Suppressor macrophage treated with lipopolysaccharide for 4 hours (primary cell): ENCODE measurements around the gene NCL.

Source experiments
- DNase-seq: peaks from one replicate; pipeline ENCODE4 v3.0.0-alpha.2; 2020

Gene NCL

DNA sequence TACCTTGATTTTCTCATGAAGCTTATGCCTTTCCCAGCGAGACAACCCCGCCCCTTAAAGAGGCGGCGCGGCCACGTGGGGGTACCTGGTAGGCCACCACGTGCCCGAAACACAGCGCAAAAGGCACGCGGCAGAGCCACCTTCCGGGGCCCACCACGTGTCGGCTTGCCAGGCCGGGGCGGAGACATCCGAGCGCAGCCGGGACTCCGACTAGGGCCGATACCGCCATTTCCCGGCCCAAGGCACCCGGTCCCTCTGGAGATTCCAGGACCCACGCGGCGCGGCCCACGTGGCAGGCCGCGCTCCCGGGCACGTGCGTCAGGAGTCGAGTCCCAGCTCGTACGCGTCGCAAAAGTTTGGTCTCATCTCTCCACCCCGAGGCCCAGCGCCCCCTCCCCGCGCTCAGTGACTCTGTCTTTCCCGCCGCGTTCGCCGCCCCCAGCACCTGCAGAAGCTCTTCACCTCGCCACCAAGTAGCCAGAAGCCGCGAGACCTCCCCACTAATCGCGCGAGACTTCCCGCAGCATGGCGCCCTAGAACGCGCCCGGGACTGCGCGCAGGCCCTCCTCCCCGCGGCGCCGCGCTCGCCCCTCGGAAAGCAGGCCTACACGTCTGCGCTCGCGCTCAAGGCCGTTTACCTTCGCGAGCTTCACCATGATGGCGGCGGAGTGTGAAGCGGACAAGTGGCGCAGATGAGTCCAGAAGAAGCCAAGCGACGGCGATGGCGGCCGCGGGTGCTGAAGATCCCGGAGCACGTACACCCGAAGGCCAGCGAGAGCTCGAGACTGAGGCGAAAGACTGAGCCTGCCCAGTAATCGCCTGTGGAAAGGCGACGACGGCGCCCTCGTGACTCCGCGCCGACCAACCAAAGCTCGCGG lies at the start of gene NCL:
TSS of gene NCL (minus strand) at position 787 of the 878 bp plus-strand sequence. CDS start at position 656, 131 bp downstream.
- DNase-seq = peak; percentile 82

- DNase-seq = no peak
These were observed 49.5 kb upstream of the NCL start for GRCh38 chr2:231513746-231514224.

DNA sequence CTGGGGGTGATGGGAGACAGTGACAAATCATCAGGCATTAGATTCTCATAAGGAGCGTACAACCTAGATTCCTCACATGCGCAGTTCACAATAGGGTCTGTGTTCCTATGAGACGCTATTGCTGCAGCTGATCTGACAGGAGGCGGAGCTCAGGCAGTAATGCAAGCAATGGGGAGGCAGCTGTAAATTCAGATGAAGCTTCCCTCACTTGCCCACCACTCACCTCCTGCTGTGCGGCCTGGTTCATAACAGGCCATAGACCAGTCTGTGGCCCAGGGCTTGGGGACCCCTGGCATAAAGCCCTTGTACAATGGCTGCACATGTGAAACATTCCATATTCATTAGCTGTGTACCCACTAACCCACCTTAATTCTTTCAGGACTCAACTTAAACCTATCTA lies 47.9 kb upstream of the NCL start:
- no peak for DNase-seq

- DNase-seq = no peak
These were observed 39.5 kb upstream of the NCL start for GRCh38 chr2:231503766-231504165.

DNA sequence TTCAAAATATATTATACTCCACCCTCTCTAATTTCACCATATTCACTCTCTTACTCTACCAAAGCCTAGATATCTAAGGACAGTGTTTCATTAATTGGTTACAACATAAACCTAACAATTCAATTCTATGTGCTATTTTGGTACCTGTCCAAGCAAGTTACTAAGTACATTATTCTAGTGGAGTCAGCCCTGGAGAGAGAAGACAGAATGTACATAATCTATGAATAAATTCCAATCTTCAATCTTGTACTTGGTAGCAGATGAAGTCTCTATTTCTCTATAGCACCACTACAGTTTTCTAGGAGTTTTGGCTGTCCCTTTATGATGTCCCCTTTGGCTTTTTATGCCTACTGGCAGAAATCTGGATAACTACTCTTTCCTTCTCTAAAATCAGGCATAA lies 38.3 kb upstream of the NCL start:
- DNase-seq = no peak

- no peak for DNase-seq
These were observed 33.4 kb upstream of the NCL start for GRCh38 chr2:231497651-231498050.

GRCh38 chr2:231494669-231495068 lies 30.4 kb upstream of the NCL start:
- no peak for DNase-seq

- DNase-seq = no peak
These were observed 26.5 kb upstream of the NCL start for GRCh38 chr2:231490801-231491200.

DNA sequence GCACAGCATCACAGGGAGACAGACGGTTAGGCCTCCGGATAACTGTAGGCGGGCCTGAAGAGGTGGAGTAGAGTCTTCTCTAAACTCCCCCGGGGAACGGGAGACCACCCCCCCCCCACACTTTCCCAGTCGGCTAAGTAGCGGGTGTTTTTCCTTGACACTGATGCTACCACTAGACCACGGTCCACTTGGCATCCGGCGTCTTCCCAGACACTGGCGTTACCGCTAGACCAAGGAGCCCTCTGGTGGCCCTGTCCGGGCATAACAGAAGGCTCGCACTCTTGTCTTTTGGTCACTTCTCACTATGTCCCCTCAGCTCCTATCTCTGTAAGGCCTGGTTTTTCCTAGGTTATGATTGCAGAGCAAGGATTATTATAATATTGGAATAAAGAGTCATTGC lies 25.7 kb upstream of the NCL start:
- DNase-seq = no peak

- no peak for DNase-seq
These were observed 24.0 kb upstream of the NCL start for GRCh38 chr2:231488331-231488730.

- DNase-seq = no peak
These were observed 22.7 kb upstream of the NCL start for GRCh38 chr2:231486851-231487596.

- peak; percentile 37 for DNase-seq
These were observed 19.4 kb upstream of the NCL start for GRCh38 chr2:231483398-231484329.

- peak; percentile 78 for DNase-seq
These were observed 18.6 kb upstream of the NCL start for GRCh38 chr2:231482806-231483391.

DNA sequence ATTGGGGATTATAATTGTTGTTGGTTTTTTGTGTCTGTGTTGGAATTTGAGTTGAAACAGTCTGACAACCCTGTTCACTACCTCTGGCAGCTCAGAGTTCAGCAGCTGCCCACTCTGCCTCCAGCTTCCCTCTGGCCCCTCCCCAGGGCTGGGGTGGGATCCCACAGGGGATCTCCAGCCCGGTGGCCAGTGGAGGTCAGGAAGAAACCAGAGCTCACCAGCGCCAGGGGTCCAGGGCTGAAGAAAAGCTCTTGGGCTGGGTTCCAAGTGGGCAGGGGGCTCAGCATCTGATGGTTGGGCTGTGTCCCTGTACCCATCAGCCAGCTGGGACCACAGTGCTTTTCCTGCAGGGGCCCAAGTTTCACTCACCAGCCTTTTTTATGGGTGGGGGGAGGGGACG lies 16.5 kb upstream of the NCL start:
- no peak for DNase-seq

DNA sequence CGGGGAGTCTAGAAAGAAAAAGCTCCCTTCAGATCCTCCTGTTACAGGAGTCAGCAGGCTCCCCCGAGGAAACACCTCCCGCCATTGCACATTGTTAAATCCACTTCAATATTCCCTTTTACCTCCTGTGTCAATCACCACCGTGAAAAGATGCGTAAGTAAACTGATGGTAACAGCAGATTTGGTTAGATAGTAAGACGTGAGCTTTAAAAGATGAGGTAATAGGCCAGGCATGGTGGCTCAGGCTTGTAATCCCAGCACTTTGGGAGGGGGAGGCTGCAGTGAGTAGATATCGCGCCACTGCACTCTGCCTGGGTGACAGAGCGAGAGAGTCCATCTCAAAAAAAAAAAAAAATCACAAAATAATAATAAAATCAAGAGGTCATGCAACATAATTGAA lies 15.2 kb upstream of the NCL start:
- no peak for DNase-seq

DNA sequence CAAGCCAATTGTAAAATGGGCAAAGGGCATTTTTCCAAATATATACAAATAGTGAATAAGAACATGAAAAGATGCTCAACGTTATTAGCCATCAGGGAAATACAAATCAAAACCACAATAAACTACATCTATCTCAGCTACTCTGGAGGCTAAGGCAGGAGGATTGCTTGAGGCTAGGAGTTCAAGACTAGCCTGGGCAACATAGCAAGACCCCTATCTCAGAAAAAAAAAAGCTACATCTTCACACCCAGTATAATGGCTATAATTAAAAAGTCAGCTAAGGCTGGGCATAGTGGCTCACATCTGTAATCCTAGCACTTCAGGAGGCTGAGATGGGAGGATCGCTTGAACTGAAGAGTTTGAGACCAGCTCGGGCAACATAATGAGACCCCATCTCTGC lies 12.6 kb upstream of the NCL start:
- no peak for DNase-seq

DNA sequence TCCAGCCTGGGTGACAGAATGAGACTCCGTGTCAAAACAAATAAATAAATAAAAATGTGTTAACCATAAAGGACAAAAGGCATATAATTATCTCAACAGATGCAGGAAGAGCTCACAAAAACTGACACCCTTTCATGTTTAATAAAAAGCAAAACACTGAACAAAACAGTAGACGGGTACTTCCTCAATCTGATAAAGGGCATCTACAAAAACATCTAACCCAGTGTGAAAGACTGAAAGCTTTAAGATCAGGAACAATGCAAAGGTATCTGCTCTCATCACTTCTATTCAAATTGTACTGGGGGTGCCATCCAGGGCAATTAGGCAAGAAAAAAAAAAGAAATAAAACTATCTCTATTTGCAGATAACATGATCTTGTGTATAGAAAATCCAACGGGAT lies 11.7 kb upstream of the NCL start:
- no peak for DNase-seq

DNA sequence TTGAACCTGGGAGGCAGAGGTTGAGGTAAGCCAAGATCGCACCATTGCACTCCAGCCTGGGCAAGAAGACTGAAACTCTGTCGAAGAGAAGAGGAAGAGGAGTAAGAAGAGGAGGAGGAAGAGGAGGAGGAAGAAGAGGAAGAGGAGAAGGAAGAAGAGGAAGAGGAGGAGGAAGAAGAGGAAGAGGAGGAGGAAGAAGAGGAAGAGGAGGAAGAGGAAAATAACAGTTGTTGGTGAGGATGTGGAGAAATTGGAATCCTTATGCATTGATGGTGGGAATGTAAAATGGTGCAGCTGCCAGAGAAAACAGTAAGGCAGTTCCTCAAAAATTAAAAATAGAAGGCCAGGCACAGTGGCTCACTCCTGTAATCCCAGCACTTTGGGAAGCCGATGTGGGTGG lies 8.5 kb upstream of the NCL start:
- DNase-seq = no peak

DNA sequence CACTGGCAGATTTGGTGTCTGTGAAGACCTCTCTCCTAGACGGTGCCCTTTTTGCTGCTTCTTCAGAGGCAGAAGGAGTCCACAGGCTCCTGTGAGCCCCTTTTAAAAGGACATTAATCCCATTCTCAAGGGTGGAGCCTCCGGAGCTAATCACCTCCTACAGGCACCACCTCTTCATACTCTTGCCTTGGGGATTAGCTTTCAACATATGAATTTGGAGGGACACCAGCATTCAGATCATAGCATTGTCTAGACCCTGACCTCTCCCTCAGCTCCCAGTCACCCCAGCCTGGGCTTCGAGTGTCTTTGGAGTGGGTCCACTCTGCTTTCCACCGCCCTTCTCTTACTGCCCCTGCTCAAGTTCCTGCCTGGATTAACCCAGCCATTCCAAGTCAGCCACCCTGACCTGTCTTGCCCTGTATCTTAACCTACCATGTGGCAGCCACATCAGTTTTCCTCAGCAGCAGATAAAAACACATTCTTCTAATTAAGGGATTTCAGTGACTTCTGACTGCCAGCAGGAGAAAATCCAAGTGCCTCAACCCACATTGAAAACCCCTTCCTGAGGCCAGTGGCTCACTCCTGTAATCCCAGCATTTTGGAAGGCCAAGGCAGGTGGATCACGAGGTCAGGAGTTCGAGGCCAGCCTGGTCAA lies 6.1 kb upstream of the NCL start:
- no peak for DNase-seq

DNA sequence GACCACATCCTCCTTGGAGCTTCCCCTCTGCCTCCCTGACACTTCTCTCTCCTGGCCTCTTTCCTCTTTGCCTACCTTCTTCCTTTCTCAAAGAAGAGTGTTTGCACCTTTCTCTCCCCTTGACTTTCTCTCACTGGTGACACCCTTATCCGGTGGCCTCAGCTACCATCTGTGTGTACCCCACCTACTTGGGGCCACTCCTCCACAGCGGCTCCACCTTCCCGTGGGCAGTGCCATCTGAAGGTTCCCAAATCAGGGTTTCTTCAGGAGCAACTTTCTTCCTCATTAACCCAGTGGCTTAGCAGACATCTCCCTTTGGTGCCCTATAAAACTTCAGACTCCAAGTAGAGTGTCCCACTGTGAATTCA lies 5.3 kb upstream of the NCL start:
- peak; percentile 19 for DNase-seq

- DNase-seq = no peak
These were observed 3.6 kb upstream of the NCL start for GRCh38 chr2:231467613-231468530.
